ENCODE measurements around the gene F7. TPM values are rescaled to one million over a fixed set of nuclear protein-coding genes. Genes with fewer than 3 reads are reported as not detected.

Gene F7
- total RNA-seq, 4 donors from 2014 or later, result 0.20 to 1.2 TPM; not detected in 2

- DNase-seq (no peak), ATAC-seq (no peak)
- Histone ChIP-seq H3K36me3 (no peaks in the 10 kb centered on the region), H3K9me3 (no peaks in the 10 kb centered on the region), H3K4me3 (peak overlapping the region; percentile 57 to 71 (median 64)), H3K27ac (peak overlapping the region; percentile 85 to 96 (median 93)), H3K27me3 (no peaks in the 10 kb centered on the region), H3K4me1 (peaks cover 9 to 16% of the 10 kb centered on the region in 2 donors)
- TF ChIP-seq CTCF (IDR thresholded peaks at IDR 0.05 in 4 of 5, conservative IDR thresholded peaks at IDR 0.05 in 1 of 5) (no peak), POLR2A (IDR thresholded peaks at IDR 0.05) (no peak)
- in situ Hi-C loops (cut with MboI; ENCODE audit: low sequenced_read_pairs in 4 of 4), result no loop called here
- intact Hi-C loops (cut with DNase I; ENCODE audit: low total_unique reads), result loop anchor here (2.0 to 10.0 kb wide), 3 partner anchors 118 to 212 kb away; partner anchors contain the start of genes GRTP1 and LAMP1
Observed at GRCh38 chr13:113152691-113152983, 47.0 kb downstream of the F7 start.

GRCh38 chr13:113152984-113153809 is 47.6 kb downstream of the F7 start:
- Histone ChIP-seq H3K36me3 (no peaks in the 10 kb centered on the region), H3K27ac (peak overlapping the region; percentile 85 to 96 (median 93)), H3K4me1 (peaks cover 9 to 16% of the 10 kb centered on the region in 2 donors), H3K4me3 (peak overlapping the region; percentile 57 to 71 (median 64)), H3K27me3 (no peaks in the 10 kb centered on the region), H3K9me3 (no peaks in the 10 kb centered on the region)
- in situ Hi-C loops (cut with MboI; ENCODE audit: low sequenced_read_pairs in 4 of 4), result no loop called here
- intact Hi-C loops (cut with DNase I; ENCODE audit: low total_unique reads), result loop anchor here (1.0 to 10.0 kb wide), 4 partner anchors 118 to 338 kb away; partner anchors contain the start of genes GRTP1 and LAMP1
- ATAC-seq, result peak; percentile 65 to 70
- peak; percentile 30 to 61 for DNase-seq
- no peak for TF ChIP-seq CTCF (IDR thresholded peaks at IDR 0.05 in 4 of 5, conservative IDR thresholded peaks at IDR 0.05 in 1 of 5)
- no peak for TF ChIP-seq POLR2A (IDR thresholded peaks at IDR 0.05)

GRCh38 chr13:113153810-113154748 is 48.5 kb downstream of the F7 start:
- Histone ChIP-seq H3K9me3 (no peaks in the 10 kb centered on the region), H3K36me3 (no peaks in the 10 kb centered on the region), H3K27ac (peak overlapping the region; percentile 85 to 96 (median 93)), H3K4me1 (peaks cover 9 to 16% of the 10 kb centered on the region in 2 donors), H3K27me3 (no peaks in the 10 kb centered on the region), H3K4me3 (peak overlapping the region; percentile 57 to 71 (median 64))
- intact Hi-C loops (cut with DNase I; ENCODE audit: low total_unique reads) (loop anchor here (1.0 to 10.0 kb wide), 6 partner anchors 33 to 337 kb away; partner anchors contain the start of genes CUL4A, GRTP1, LAMP1 and PCID2), in situ Hi-C loops (cut with MboI; ENCODE audit: low sequenced_read_pairs in 4 of 4) (no loop called here)
- ATAC-seq (peak; percentile 67 to 69), DNase-seq (peak; percentile 75 to 78)
- TF ChIP-seq POLR2A (IDR thresholded peaks at IDR 0.05) (peak; percentile 72 to 73), CTCF (IDR thresholded peaks at IDR 0.05 in 4 of 5, conservative IDR thresholded peaks at IDR 0.05 in 1 of 5) (no peak)

- H3K36me3 ChIP-seq, result no peaks in the 10 kb centered on the region
- intact Hi-C loops (cut with DNase I; ENCODE audit: low total_unique reads) (loop anchor here (2.0 to 10.0 kb wide), 3 partner anchors 54 to 140 kb away; partner anchors contain the start of genes CUL4A, LAMP1 and PCID2), in situ Hi-C loops (cut with MboI; ENCODE audit: low sequenced_read_pairs in 4 of 4) (no loop called here)
- H3K27ac ChIP-seq, result peak overlapping the region in 2 of 4 donors; percentile 86 to 90
- H3K4me3 ChIP-seq, result no peak overlapping the region
- TF ChIP-seq POLR2A (IDR thresholded peaks at IDR 0.05), result no peak
- no peak for TF ChIP-seq CTCF (IDR thresholded peaks at IDR 0.05 in 4 of 5, conservative IDR thresholded peaks at IDR 0.05 in 1 of 5)
- DNase-seq, result no peak
- H3K9me3 ChIP-seq, result no peaks in the 10 kb centered on the region
- H3K4me1 ChIP-seq, result peaks cover 9 to 16% of the 10 kb centered on the region in 2 donors
- ATAC-seq, result no peak
- H3K27me3 ChIP-seq, result no peaks in the 10 kb centered on the region
Observed at GRCh38 chr13:113155201-113155600, 49.6 kb downstream of the F7 start.
